ENCODE results near the gene SPRR1B. TPM values are rescaled to one million over a fixed set of nuclear protein-coding genes. Genes with fewer than 3 reads are reported as not detected.
"Not testable (repeated sequence)": the region's sequence is repeated elsewhere in the genome, so short reads cannot be mapped to it uniquely, and the experiment has no call there.

SPRR1B gene
- total RNA-seq, 1 experiment from 2014 or later = not detected

GRCh38 chr1:153049211-153049610 is 18.2 kb downstream of the SPRR1B start:
- H3K9me3 Mint-ChIP-seq = peaks cover 3 to 11% of the 10 kb centered on the region in 2 experiments; a peak in 4 of 5 replicates
- H2BK12ac ChIP-seq (ENCODE audit: insufficient read length, low read depth, low read length) = no peak overlapping the region
- H2AK5ac ChIP-seq (ENCODE audit: insufficient read length, low read length) = no peak overlapping the region
- H2BK20ac ChIP-seq (ENCODE audit: low read depth, low read length, poor library complexity, severe bottlenecking) = no peak overlapping the region
- no peak overlapping the region for H3K9ac ChIP-seq (ENCODE audit: extremely low read depth, insufficient read length, low read length)
- H3K4me3 Mint-ChIP-seq = no peak overlapping the region
- no peak overlapping the region for H3K27ac ChIP-seq (ENCODE audit: insufficient read length, low read depth, low read length)
- no peak overlapping the region for H2BK5ac ChIP-seq (ENCODE audit: insufficient read length, low read length)
- no peak overlapping the region for H3K56ac ChIP-seq (ENCODE audit: insufficient read length, low read depth, low read length)
- H4K8ac ChIP-seq (replicated peaks; ENCODE audit: insufficient read length, low read depth, low read length) = no peak overlapping the region
- no peak overlapping the region for H3K18ac ChIP-seq (ENCODE audit: insufficient read length, low read depth, low read length)
- H3T11ph ChIP-seq (ENCODE audit: low read length) = no peak overlapping the region
- no peak overlapping the region for H3K23ac ChIP-seq (ENCODE audit: insufficient read length, low read depth, low read length)
- no peaks in the 10 kb centered on the region for H4K20me1 ChIP-seq (ENCODE audit: control insufficient read depth, insufficient read depth, insufficient read length)
- H3K4me2 ChIP-seq (ENCODE audit: insufficient read depth, insufficient read length, low read length) = no peak overlapping the region
- H3K9me3 ChIP-seq (ENCODE audit: control insufficient read depth, low read depth, low read length) = no peaks in the 10 kb centered on the region
- no peak overlapping the region for H4K91ac ChIP-seq (ENCODE audit: insufficient read length, low read depth, low read length)
- no peaks in the 10 kb centered on the region for H3K4me1 Mint-ChIP-seq
- no peaks in the 10 kb centered on the region for H3K27me3 ChIP-seq (ENCODE audit: insufficient read depth, low read length)
- TF ChIP-seq CTCF (conservative IDR thresholded peaks at IDR 0.05) = no peak
- no peak overlapping the region; the same call in 1 of the 2 replicates for H3K14ac ChIP-seq (ENCODE audit: insufficient read depth, low read length)
- no peaks in the 10 kb centered on the region for H3K79me1 ChIP-seq (ENCODE audit: insufficient read depth, low read depth, low read length, poor library complexity, severe bottlenecking)
- H3K36me3 Mint-ChIP-seq (ENCODE audit: insufficient read depth in 1 of 3, low read depth in 3 of 3) = no peaks in the 10 kb centered on the region; a peak in 1 of 7 replicates
- WGBS (ENCODE audit: extremely low coverage, insufficient read length, low lambda C conversion rate) = no CpG with 5 or more reads among the region's 2 CpGs
- no peak overlapping the region for H2BK120ac ChIP-seq (ENCODE audit: low read depth, low read length, poor library complexity, severe bottlenecking)
- no peaks in the 10 kb centered on the region for H3K4me1 ChIP-seq (ENCODE audit: insufficient read depth, low read length)
- H2BK15ac ChIP-seq (ENCODE audit: low read depth, low read length) = no peak overlapping the region
- H3K23me2 ChIP-seq (ENCODE audit: insufficient read length, low read depth, low read length, poor library complexity, severe bottlenecking) = peaks cover 2% of the 10 kb centered on the region
- H3K4ac ChIP-seq (ENCODE audit: low read depth, low read length) = no peak overlapping the region
- no peaks in the 10 kb centered on the region for H3K79me2 ChIP-seq (ENCODE audit: insufficient read depth, low read length)
- H3K27ac Mint-ChIP-seq = no peak overlapping the region
- no peak overlapping the region for H2AFZ ChIP-seq (ENCODE audit: low read length)
- no peak for DNase-seq
- peaks cover 2% of the 10 kb centered on the region; the same call in 1 of the 2 replicates for H3K27me3 Mint-ChIP-seq (ENCODE audit: low read depth)
- no peak overlapping the region for H4K5ac ChIP-seq (ENCODE audit: insufficient read length, low read depth, low read length)

- H3K4me2 ChIP-seq (ENCODE audit: insufficient read depth, insufficient read length, low read length); H3T11ph ChIP-seq (ENCODE audit: low read length); H3K4ac ChIP-seq (ENCODE audit: low read depth, low read length); H2BK15ac ChIP-seq (ENCODE audit: low read depth, low read length); H3K14ac ChIP-seq (ENCODE audit: insufficient read depth, low read length); H4K91ac ChIP-seq (ENCODE audit: insufficient read length, low read depth, low read length); H4K20me1 ChIP-seq (ENCODE audit: control insufficient read depth, insufficient read depth, insufficient read length); H3K56ac ChIP-seq (ENCODE audit: insufficient read length, low read depth, low read length); H3K4me3 Mint-ChIP-seq; H3K9me3 ChIP-seq (ENCODE audit: control insufficient read depth, low read depth, low read length); H2BK12ac ChIP-seq (ENCODE audit: insufficient read length, low read depth, low read length); H3K4me1 ChIP-seq (ENCODE audit: insufficient read depth, low read length); H3K79me2 ChIP-seq (ENCODE audit: insufficient read depth, low read length); H3K9me3 Mint-ChIP-seq; H3K23ac ChIP-seq (ENCODE audit: insufficient read length, low read depth, low read length); H3K79me1 ChIP-seq (ENCODE audit: insufficient read depth, low read depth, low read length, poor library complexity, severe bottlenecking); DNase-seq; H2AFZ ChIP-seq (ENCODE audit: low read length); H3K36me3 Mint-ChIP-seq (ENCODE audit: insufficient read depth in 1 of 3, low read depth in 3 of 3); H2BK20ac ChIP-seq (ENCODE audit: low read depth, low read length, poor library complexity, severe bottlenecking); H2AK5ac ChIP-seq (ENCODE audit: insufficient read length, low read length); H3K9ac ChIP-seq (ENCODE audit: extremely low read depth, insufficient read length, low read length); H3K18ac ChIP-seq (ENCODE audit: insufficient read length, low read depth, low read length); H2BK120ac ChIP-seq (ENCODE audit: low read depth, low read length, poor library complexity, severe bottlenecking); H3K27ac ChIP-seq (ENCODE audit: insufficient read length, low read depth, low read length); H3K27me3 Mint-ChIP-seq (ENCODE audit: low read depth); H3K27ac Mint-ChIP-seq; H4K5ac ChIP-seq (ENCODE audit: insufficient read length, low read depth, low read length); H3K23me2 ChIP-seq (ENCODE audit: insufficient read length, low read depth, low read length, poor library complexity, severe bottlenecking); H2BK5ac ChIP-seq (ENCODE audit: insufficient read length, low read length); H3K4me1 Mint-ChIP-seq; H3K27me3 ChIP-seq (ENCODE audit: insufficient read depth, low read length); H4K8ac ChIP-seq (replicated peaks; ENCODE audit: insufficient read length, low read depth, low read length): not testable (repeated sequence)
- no CpG with 5 or more reads among the region's 3 CpGs for WGBS (ENCODE audit: extremely low coverage, insufficient read length, low lambda C conversion rate)
Observed at GRCh38 chr1:153056111-153056510, 25.1 kb downstream of the SPRR1B start.

Data from H9 (cell line).